ENCODE data around the gene AFAP1. TPM values are rescaled to one million over a fixed set of nuclear protein-coding genes. Genes with fewer than 3 reads are reported as not detected.

AFAP1 gene
- total RNA-seq, 1 experiment from 2014 or later: 94.7 TPM

GRCh38 chr4:7813674-7814073 is 126.0 kb downstream of the AFAP1 start:
- BruUV-seq (replicated peaks): no TSS peak
- Histone ChIP-seq H3K27me3 (ENCODE audit: control insufficient read depth, insufficient read depth, low read length) (no peaks in the 10 kb centered on the region), H3K4me3 (ENCODE audit: low read depth in 2 of 2, low read length in 2 of 2) (no peak overlapping the region), H3K9me3 (ENCODE audit: control insufficient read depth, insufficient read depth, low read depth, low read length) (no peaks in the 10 kb centered on the region), H3K36me3 (ENCODE audit: control insufficient read depth, insufficient read depth, low read length) (peaks cover 39% of the 10 kb centered on the region), H3K4me1 (ENCODE audit: control insufficient read depth, insufficient read depth, low read length) (peaks cover 6% of the 10 kb centered on the region; the same call in 1 of the 2 replicates), H3K27ac (ENCODE audit: low read length) (no peak overlapping the region)
- CTCF ChIA-PET: no interaction called here
- POLR2A ChIA-PET: no interaction called here
- intact Hi-C loops (cut with micrococcal nuclease; ENCODE audit: unreplicated experiment): no loop called here
- in situ Hi-C loops (cut with HindIII; ENCODE audit: low pct_unique_long_range_greater_than_20kb, low sequenced_read_pairs): no loop called here
- no peak for TF ChIP-seq TCF7L2 (IDR thresholded peaks at IDR 0.05; ENCODE audit: low read depth, low read length)
- no peak for TF ChIP-seq REST (IDR thresholded peaks at IDR 0.05; ENCODE audit: insufficient read depth in 1 of 2, low read depth in 2 of 2, low read length in 1 of 2)
- TF ChIP-seq, protein P1, sequence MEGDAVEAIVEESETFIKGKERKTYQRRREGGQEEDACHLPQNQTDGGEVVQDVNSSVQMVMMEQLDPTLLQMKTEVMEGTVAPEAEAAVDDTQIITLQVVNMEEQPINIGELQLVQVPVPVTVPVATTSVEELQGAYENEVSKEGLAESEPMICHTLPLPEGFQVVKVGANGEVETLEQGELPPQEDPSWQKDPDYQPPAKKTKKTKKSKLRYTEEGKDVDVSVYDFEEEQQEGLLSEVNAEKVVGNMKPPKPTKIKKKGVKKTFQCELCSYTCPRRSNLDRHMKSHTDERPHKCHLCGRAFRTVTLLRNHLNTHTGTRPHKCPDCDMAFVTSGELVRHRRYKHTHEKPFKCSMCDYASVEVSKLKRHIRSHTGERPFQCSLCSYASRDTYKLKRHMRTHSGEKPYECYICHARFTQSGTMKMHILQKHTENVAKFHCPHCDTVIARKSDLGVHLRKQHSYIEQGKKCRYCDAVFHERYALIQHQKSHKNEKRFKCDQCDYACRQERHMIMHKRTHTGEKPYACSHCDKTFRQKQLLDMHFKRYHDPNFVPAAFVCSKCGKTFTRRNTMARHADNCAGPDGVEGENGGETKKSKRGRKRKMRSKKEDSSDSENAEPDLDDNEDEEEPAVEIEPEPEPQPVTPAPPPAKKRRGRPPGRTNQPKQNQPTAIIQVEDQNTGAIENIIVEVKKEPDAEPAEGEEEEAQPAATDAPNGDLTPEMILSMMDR (IDR thresholded peaks at IDR 0.05): no peak
- no peak for TF ChIP-seq SIN3A (IDR thresholded peaks at IDR 0.05; ENCODE audit: borderline replicate concordance, insufficient read depth, low read depth, low read length)
- TF ChIP-seq POLR2AphosphoS5 (IDR thresholded peaks at IDR 0.05; ENCODE audit: low read depth, low read length): no peak
- DNase-seq (ENCODE audit: low read depth, low spot score) (no peak), ATAC-seq (no peak)

DNA sequence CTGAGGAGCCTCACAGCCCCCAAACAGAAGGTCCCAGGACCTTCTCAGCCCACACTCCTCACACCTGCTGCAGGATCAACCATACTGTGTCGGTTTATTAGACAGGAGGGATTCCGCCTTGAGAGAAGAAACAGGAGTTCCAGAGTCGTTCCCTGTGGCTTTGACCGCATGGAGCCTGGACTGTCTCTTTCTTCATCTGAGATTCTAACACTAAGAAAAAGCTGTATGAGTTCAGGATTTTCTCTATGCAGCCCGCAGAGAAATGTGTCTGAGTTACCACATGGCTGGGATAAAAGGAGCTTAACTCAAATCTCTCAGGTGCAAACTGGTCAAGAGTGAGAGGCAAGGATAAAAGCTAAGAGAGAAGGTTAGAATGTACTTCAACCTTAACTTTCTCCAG is 126.7 kb downstream of the AFAP1 start:
- Histone ChIP-seq H3K27me3 (ENCODE audit: control insufficient read depth, insufficient read depth, low read length) (no peaks in the 10 kb centered on the region), H3K36me3 (ENCODE audit: control insufficient read depth, insufficient read depth, low read length) (peaks cover 33% of the 10 kb centered on the region), H3K27ac (ENCODE audit: low read length) (peak overlapping the region; percentile 34; the same call in 1 of the 2 replicates), H3K4me3 (ENCODE audit: low read depth in 2 of 2, low read length in 2 of 2) (no peak overlapping the region), H3K9me3 (ENCODE audit: control insufficient read depth, insufficient read depth, low read depth, low read length) (no peaks in the 10 kb centered on the region), H3K4me1 (ENCODE audit: control insufficient read depth, insufficient read depth, low read length) (peaks cover 13% of the 10 kb centered on the region)
- ChIA-PET POLR2A (no interaction called here), CTCF (no interaction called here)
- in situ Hi-C loops (cut with HindIII; ENCODE audit: low pct_unique_long_range_greater_than_20kb, low sequenced_read_pairs): no loop called here
- no peak for DNase-seq (ENCODE audit: low read depth, low spot score)
- intact Hi-C loops (cut with micrococcal nuclease; ENCODE audit: unreplicated experiment): no loop called here
- TF ChIP-seq TCF7L2 (IDR thresholded peaks at IDR 0.05; ENCODE audit: low read depth, low read length) (no peak), SIN3A (IDR thresholded peaks at IDR 0.05; ENCODE audit: borderline replicate concordance, insufficient read depth, low read depth, low read length) (no peak), POLR2AphosphoS5 (IDR thresholded peaks at IDR 0.05; ENCODE audit: low read depth, low read length) (no peak), REST (IDR thresholded peaks at IDR 0.05; ENCODE audit: insufficient read depth in 1 of 2, low read depth in 2 of 2, low read length in 1 of 2) (no peak)
- TF ChIP-seq, protein P1 (IDR thresholded peaks at IDR 0.05): no peak
- BruUV-seq (replicated peaks): no TSS peak
- ATAC-seq: no peak
